OCI-LY7 (cell line): ENCODE measurements around the gene TUBB6. TPM values are rescaled to one million over a fixed set of nuclear protein-coding genes. Genes with fewer than 3 reads are reported as not detected.

Experiments used
- BruUV-seq: library from RNA; stranded (reverse); fragments of 400-500 nt; replicated peaks from 2 replicates; lab custom pipeline; 2021; lab: Mats Ljungman, UMichigan
- CTCF ChIA-PET: fragments of 300-600 bp; sonication (Branson Sonifier 250); formaldehyde crosslinking; loops from one replicate; lab custom pipeline; 2022; ENCODE audit warnings: antibody characterized with exemption; ENCODE audit not compliant: unreplicated experiment; lab: Charles Lee
- POLR2A ChIA-PET: fragments of 300-600 bp; sonication (Branson Sonifier 250); formaldehyde crosslinking; loops from one replicate; lab custom pipeline; 2022; ENCODE audit warnings: antibody characterized with exemption; lab: Charles Lee
- DNase-seq: peaks from one replicate; pipeline ENCODE4 v3.0.0-alpha.2; 2015; ENCODE audit warnings: low spot score
- H2AFZ ChIP-seq: fragments of 200-600 bp; sonication (generic), shearing (Covaris generic); 2 replicates; pipeline ENCODE4 v1.6.1; 2014; ENCODE audit warnings: mild to moderate bottlenecking, antibody characterized with exemption, low read length, moderate library complexity
- H3K27ac ChIP-seq: fragments of 200-600 bp; sonication (generic); 2 replicates; pipeline ENCODE4 v1.5.1; 2014; ENCODE audit warnings: mixed run types, low read depth, mild to moderate bottlenecking, moderate library complexity, low read length, inconsistent platforms; ENCODE audit not compliant: poor library complexity, severe bottlenecking
- H3K36me3 ChIP-seq: fragments of 200-600 bp; sonication (generic); 2 replicates; pipeline ENCODE4 v1.6.1; 2014; ENCODE audit warnings: mild to moderate bottlenecking, antibody characterized with exemption, low read length, moderate library complexity, mixed read lengths; ENCODE audit not compliant: insufficient read depth
- H3K4me1 ChIP-seq: fragments of 200-600 bp; sonication (generic); 2 replicates; pipeline ENCODE4 v1.5.1; 2014; ENCODE audit warnings: mild to moderate bottlenecking, low read length; ENCODE audit not compliant: insufficient read depth, poor library complexity, severe bottlenecking
- H3K4me2 ChIP-seq: fragments of 200-600 bp; sonication (generic); 2 replicates; pipeline ENCODE4 v1.6.1; 2014; ENCODE audit warnings: mild to moderate bottlenecking, low read length
- H3K4me3 ChIP-seq: fragments of 200-600 bp; sonication (generic); 2 replicates; pipeline ENCODE4 v1.5.1; 2014; ENCODE audit warnings: mild to moderate bottlenecking, low read depth, low read length; ENCODE audit not compliant: poor library complexity, severe bottlenecking
- H3K79me2 ChIP-seq: fragments of 200-600 bp; sonication (generic); 2 replicates; pipeline ENCODE4 v1.6.1; 2016; ENCODE audit warnings: low read depth, mild to moderate bottlenecking, low read length, moderate library complexity, mixed read lengths; ENCODE audit not compliant: insufficient read depth
- H3K9me2 ChIP-seq: fragments of 200-600 bp; sonication (generic); 2 replicates; pipeline ENCODE4 v1.6.1; 2016; ENCODE audit warnings: mild to moderate bottlenecking, low read length, mixed read lengths; ENCODE audit not compliant: insufficient read depth
- H3K9me3 ChIP-seq: fragments of 200-600 bp; sonication (generic); 2 replicates; pipeline ENCODE4 v1.6.1; 2014; ENCODE audit warnings: mild to moderate bottlenecking, mixed run types, low read length, mixed read lengths
- H4K20me1 ChIP-seq: fragments of 200-600 bp; sonication (generic); 2 replicates; pipeline ENCODE4 v1.6.1; 2014; ENCODE audit warnings: mild to moderate bottlenecking, antibody characterized with exemption, low read length, moderate library complexity, mixed read lengths; ENCODE audit not compliant: insufficient read depth
- CTCF ChIP-seq: fragments of 200-600 bp; sonication (generic); conservative IDR thresholded peaks from 2 replicates; pipeline ENCODE4 v1.5.1; 2014; ENCODE audit warnings: mild to moderate bottlenecking, antibody characterized with exemption, low read length, moderate library complexity, mixed read lengths
- EZH2phosphoT487 ChIP-seq: fragments of 200-600 bp; sonication (generic); IDR thresholded peaks from 2 replicates; pipeline ENCODE4 v1.6.1; 2018; ENCODE audit warnings: low read depth, borderline replicate concordance, mild to moderate bottlenecking, mixed run types, antibody characterized with exemption, low read length, moderate library complexity, mixed read lengths
- intact Hi-C: fragments of 100-400 bp; cut with micrococcal nuclease; formaldehyde crosslinking; loops from one replicate; pipeline ENCODE4 v1.10.0; 2022; ENCODE audit not compliant: unreplicated experiment
- total RNA-seq, 2 experiments: library from RNA; depleted of rRNA in 1 of 2; stranded (reverse); fragments of >200 nt in 1 of 2; shearing (Covaris generic) in 1 of 2; gene quantifications; 2 replicates each; pipeline ENCODE4 v1.2.3, GENCODE V29; 2014 to 2022

The TUBB6 gene
- total RNA-seq, 2 experiments from 2014 or later, result not detected

DNA sequence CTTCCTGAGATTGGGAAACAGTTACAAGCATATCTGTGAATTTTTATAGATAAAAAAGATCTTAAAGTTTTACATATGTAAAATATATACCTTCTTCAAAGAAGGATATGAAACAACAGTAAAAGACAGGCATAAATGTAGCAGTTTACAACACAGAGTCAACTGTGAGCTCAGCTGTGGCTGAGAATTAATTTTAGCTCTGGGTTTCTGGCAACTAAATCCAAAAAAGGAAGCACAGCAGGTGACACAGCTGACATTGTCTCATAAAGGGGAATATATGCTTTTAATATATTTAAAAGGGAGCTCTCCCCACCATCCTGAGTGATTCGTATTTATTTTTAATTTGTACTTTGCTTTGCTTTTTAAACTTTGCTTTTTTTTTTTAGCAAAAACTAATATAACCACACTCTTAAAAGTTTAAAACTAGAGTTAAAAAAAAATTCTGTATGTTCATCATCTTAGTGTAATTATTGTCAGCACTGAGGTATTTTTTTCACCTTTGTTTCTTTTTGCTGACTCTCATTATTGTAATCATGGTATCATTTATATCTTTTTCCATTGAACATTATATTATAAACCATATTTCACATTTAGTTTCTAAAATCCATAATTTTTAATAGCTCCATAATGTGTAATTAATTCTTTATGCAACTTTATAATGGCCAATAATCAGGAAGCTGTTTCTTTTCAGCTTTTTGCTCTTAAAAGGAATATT lies 6.7 kb downstream of the TUBB6 start:
- peaks cover 47% of the 10 kb centered on the region for H3K4me1 ChIP-seq
- ChIA-PET POLR2A (interaction anchor here (0.5 to 2.0 kb wide), 3 partner anchors 62 to 409 kb away, joined by 3 to 7 read pairs (median 4); partner anchors contain the start of gene AFG3L2), CTCF (interaction anchor here (1.0 to 2.1 kb wide), 2 partner anchors 12 to 14 kb away, joined by 3 to 6 read pairs; no protein-coding TSS in a partner anchor)
- H3K9me3 ChIP-seq, result peaks cover 19% of the 10 kb centered on the region
- no peak for TF ChIP-seq EZH2phosphoT487
- no peak for TF ChIP-seq CTCF
- H2AFZ ChIP-seq, result peak overlapping the region; percentile 16; the same call in 1 of the 2 replicates
- H3K4me3 ChIP-seq, result no peak overlapping the region
- H3K9me2 ChIP-seq, result no peaks in the 10 kb centered on the region
- H3K27ac ChIP-seq, result peak overlapping the region; percentile 48
- no TSS peak for BruUV-seq
- H3K4me2 ChIP-seq, result peak overlapping the region; percentile 49
- no peaks in the 10 kb centered on the region for H4K20me1 ChIP-seq
- peak; percentile 58 for DNase-seq
- H3K79me2 ChIP-seq, result no peaks in the 10 kb centered on the region
- no peaks in the 10 kb centered on the region for H3K36me3 ChIP-seq
- intact Hi-C loops, result loop anchor here (5.0 kb wide), 2 partner anchors 63 to 633 kb away; partner anchors contain the start of genes AFG3L2 and SEH1L

DNA sequence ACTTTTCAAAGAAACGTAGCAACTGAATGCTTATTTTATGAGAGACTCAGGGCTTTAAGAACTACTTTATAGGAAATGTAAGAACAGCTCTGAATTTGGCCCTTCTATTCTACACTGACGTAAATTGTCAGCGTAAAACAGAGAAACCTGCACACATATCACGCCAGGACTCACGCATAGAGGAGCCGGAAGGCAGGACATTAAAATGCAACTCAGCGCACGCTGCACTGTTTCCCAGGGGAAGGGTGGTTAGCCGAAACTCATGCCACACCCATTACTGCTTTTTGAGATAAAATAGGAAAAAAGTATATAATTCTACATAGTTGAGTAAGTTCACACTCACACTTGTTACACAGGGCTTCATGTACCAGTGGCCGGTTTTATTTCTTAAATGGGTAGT lies 7.4 kb downstream of the TUBB6 start:
- H3K4me3 ChIP-seq, result no peak overlapping the region
- H3K4me1 ChIP-seq, result peaks cover 47% of the 10 kb centered on the region
- DNase-seq, result no peak
- H3K4me2 ChIP-seq, result 0 out of 2 replicates have a peak overlapping the region, but pooled peaks have one; percentile 49
- intact Hi-C loops, result loop anchor here (5.0 kb wide), 1 partner anchor 62 kb away; the partner anchor contains the start of gene AFG3L2
- no peaks in the 10 kb centered on the region for H3K9me2 ChIP-seq
- H3K9me3 ChIP-seq, result peaks cover 19% of the 10 kb centered on the region
- ChIA-PET CTCF (interaction anchor here (1.0 to 2.1 kb wide), 2 partner anchors 12 to 13 kb away, joined by 3 to 6 read pairs; no protein-coding TSS in a partner anchor), POLR2A (interaction anchor here (0.5 kb wide), 1 partner anchor 64 kb away, joined by 3 read pairs; no protein-coding TSS in a partner anchor)
- H2AFZ ChIP-seq, result peak overlapping the region; percentile 16; the same call in 1 of the 2 replicates
- H3K36me3 ChIP-seq, result no peaks in the 10 kb centered on the region
- BruUV-seq, result no TSS peak
- H4K20me1 ChIP-seq, result no peaks in the 10 kb centered on the region
- no peaks in the 10 kb centered on the region for H3K79me2 ChIP-seq
- TF ChIP-seq EZH2phosphoT487, result no peak
- TF ChIP-seq CTCF, result no peak
- H3K27ac ChIP-seq, result no peak overlapping the region
